ENCODE data around the gene HM13. TPM values are rescaled to one million over a fixed set of nuclear protein-coding genes. Genes with fewer than 3 reads are reported as not detected.
"Not testable (repeated sequence)": the region's sequence is repeated elsewhere in the genome, so short reads cannot be mapped to it uniquely, and the experiment has no call there.

The HM13 gene
- total RNA-seq, 4 donors from 2014 or later = 38.4 to 86.0 (median 63.4) TPM

DNA sequence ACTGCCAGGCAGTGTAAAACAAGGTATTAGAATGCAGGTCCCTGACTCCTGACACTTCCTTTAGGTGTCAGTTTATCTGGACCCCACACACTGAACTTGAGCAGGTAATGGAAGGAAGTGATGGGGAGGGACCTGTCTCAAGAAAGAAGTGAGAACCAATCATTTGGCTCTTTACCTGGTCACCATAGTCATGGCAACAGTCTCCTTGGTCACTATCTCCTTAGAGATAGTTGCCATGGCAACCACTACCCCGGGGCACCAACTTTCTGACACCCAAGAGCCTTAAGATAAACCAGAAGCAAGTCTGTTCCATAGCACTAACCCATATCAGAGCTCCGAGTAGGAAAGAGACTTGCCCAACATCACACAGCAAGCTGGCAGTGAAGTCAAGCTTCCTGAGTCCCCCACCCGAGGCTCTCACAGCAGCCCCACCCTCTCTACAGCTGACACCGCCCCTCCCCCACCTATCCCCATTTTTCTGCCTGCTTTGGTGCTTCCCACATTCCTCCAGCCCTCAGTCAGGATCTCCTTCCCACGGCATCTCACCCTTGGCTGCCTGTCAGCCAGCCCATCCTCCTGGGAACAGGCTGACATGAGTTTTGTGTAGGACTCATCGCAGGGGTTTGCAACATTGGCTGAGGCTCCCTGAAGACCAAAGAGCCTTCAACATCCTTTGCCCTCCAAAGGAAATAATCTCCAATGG lies 16.3 kb upstream of the HM13 start:
- 38% methylated on average over 6 of the region's 6 CpGs; no CpG with 5 or more reads in 1 of the 2 donors for WGBS, 2 donors (ENCODE audit: low coverage in 1 of 2)
- DNase-seq = no peak
- intact Hi-C loops (cut with DNase I; ENCODE audit: low total_unique reads) = no loop called here
- Histone ChIP-seq H3K27ac (peak overlapping the region in 2 of 4 donors; percentile 49 to 66), H3K27me3 (no peaks in the 10 kb centered on the region), H3K9me3 (no peaks in the 10 kb centered on the region), H3K4me1 (peaks cover 0 to 8% (median under 1%) of the 10 kb centered on the region in 4 donors), H3K4me3 (no peak overlapping the region), H3K36me3 (no peaks in the 10 kb centered on the region)
- in situ Hi-C loops (cut with MboI; ENCODE audit: low pct_ligation_motif_present in 1 of 4, low pct_unique_long_range_greater_than_20kb in 1 of 4, low sequenced_read_pairs in 3 of 4) = no loop called here
- TF ChIP-seq POLR2A (IDR thresholded peaks at IDR 0.05) = no peak
- no peak for TF ChIP-seq EP300 (IDR thresholded peaks at IDR 0.05; ENCODE audit: low read depth)
- TF ChIP-seq, protein P1, sequence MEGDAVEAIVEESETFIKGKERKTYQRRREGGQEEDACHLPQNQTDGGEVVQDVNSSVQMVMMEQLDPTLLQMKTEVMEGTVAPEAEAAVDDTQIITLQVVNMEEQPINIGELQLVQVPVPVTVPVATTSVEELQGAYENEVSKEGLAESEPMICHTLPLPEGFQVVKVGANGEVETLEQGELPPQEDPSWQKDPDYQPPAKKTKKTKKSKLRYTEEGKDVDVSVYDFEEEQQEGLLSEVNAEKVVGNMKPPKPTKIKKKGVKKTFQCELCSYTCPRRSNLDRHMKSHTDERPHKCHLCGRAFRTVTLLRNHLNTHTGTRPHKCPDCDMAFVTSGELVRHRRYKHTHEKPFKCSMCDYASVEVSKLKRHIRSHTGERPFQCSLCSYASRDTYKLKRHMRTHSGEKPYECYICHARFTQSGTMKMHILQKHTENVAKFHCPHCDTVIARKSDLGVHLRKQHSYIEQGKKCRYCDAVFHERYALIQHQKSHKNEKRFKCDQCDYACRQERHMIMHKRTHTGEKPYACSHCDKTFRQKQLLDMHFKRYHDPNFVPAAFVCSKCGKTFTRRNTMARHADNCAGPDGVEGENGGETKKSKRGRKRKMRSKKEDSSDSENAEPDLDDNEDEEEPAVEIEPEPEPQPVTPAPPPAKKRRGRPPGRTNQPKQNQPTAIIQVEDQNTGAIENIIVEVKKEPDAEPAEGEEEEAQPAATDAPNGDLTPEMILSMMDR (IDR thresholded peaks at IDR 0.05) = no peak
- TF ChIP-seq POLR2AphosphoS5 (IDR thresholded peaks at IDR 0.05) = no peak

DNA sequence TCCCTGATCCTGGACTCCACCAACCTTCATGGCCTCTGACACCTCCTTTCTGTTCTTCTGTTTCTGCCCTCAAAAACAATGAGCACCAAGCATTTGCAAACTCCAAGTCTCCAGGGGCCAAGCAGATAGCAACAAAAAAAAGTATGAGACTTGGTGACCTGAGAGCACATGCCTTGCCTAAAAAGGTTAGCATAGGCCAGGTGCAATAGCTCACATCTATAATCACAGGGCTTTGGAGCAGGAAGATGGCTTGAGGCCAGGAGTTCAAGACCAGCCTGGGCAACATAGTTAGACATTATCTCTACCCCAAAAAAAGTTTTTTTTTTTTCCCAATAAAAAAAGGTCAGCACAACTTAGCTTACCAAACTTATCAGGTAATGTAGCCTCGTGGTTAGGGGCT lies 13.7 kb upstream of the HM13 start:
- 35% methylated on average over 1 of the region's 1 CpG; no CpG with 5 or more reads in 1 of the 2 donors for WGBS, 2 donors (ENCODE audit: low coverage in 1 of 2)

DNA sequence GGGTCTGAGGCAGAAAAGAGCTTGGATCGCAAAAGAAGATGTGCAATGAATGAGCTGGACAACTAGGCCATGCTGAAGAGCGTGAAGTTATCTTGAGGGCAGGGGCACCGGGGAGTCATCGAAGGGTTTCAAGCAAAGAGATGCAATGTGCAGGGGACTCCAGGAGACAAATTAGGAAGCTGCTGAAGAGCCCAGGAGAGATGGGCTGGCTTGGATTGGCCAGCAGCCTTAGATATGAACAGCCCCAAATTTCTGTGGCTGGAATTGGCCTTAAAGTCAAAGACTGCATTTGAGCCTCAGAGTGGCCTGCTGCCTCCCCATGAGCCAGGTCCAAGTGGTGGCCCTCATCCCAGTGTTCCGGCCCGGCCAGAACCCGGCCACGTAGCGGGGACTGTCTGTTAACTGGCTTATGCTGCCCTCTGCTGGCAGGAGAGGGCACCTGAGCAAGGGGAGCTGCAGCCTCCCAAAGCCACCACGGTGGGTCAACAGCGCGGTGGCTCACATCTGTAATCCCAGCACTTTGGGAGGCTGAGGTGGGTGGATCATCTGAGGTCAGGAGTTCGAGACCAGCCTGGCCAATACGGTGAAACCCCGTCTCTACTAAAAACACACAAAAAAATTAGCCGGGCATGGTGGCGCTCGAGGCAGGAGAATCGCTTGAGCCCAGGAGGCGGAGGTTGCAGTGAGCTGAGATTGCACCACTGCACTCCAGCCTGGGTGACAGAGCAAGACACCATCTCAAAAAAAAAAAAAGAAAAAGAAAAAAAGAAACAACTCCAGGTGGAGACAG lies 11.2 kb upstream of the HM13 start:
- DNase-seq = peak; percentile 80
- TF ChIP-seq, protein P1 (IDR thresholded peaks at IDR 0.05) = peak; percentile 91 to 95 (median 92)
- in situ Hi-C loops (cut with MboI; ENCODE audit: low pct_ligation_motif_present in 1 of 4, low pct_unique_long_range_greater_than_20kb in 1 of 4, low sequenced_read_pairs in 3 of 4) (loop anchor here in 1 of 4 donors (5.0 kb wide), 1 partner anchor 46 kb away; no protein-coding TSS in a partner anchor), intact Hi-C loops (cut with DNase I; ENCODE audit: low total_unique reads) (loop anchor here (2.0 kb wide), 1 partner anchor 42 kb away; no protein-coding TSS in a partner anchor)
- H3K4me3 ChIP-seq, H3K9me3 ChIP-seq, H3K4me1 ChIP-seq, H3K36me3 ChIP-seq, H3K27ac ChIP-seq, H3K27me3 ChIP-seq: not testable (repeated sequence)
- WGBS, 2 donors (ENCODE audit: low coverage in 1 of 2) = 33 to 81% methylated on average over 3 to 20 of the region's 20 CpGs

More for the DNA sequence above, 13.7 kb upstream of the HM13 start:
- no peak for DNase-seq
- Histone ChIP-seq H3K9me3 (no peaks in the 10 kb centered on the region), H3K4me1 (peaks cover 0 to 8% (median 3%) of the 10 kb centered on the region in 4 donors), H3K27me3 (no peaks in the 10 kb centered on the region), H3K36me3 (no peaks in the 10 kb centered on the region), H3K4me3 (no peak overlapping the region), H3K27ac (no peak overlapping the region)
- TF ChIP-seq POLR2AphosphoS5 (IDR thresholded peaks at IDR 0.05) (no peak), EP300 (IDR thresholded peaks at IDR 0.05; ENCODE audit: low read depth) (no peak), POLR2A (IDR thresholded peaks at IDR 0.05) (no peak)
- TF ChIP-seq, protein P1 (IDR thresholded peaks at IDR 0.05) = no peak
- intact Hi-C loops (cut with DNase I; ENCODE audit: low total_unique reads) (no loop called here), in situ Hi-C loops (cut with MboI; ENCODE audit: low pct_ligation_motif_present in 1 of 4, low pct_unique_long_range_greater_than_20kb in 1 of 4, low sequenced_read_pairs in 3 of 4) (loop anchor here in 1 of 4 donors (5.0 kb wide), 1 partner anchor 43 kb away; no protein-coding TSS in a partner anchor)

DNA sequence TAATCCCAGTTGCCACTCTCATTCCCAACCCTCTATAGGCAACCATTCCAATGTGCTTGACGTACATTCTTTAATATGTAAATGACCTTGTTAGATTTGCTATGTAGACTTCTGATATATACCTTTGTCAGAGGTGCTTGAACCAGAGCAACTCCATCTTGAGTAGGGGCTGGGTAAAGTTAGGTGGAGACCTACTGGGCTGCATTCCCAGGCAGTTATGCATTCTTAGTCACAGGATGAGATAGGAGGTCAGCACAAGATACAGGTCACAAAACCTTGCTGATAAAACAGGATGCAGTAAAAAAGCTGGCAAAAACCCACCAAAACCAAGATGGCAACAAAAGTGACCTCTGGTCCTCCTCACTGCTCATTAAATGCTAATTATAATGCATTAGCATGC lies 8.3 kb upstream of the HM13 start:
- no peak for TF ChIP-seq POLR2AphosphoS5 (IDR thresholded peaks at IDR 0.05)
- TF ChIP-seq, protein P1 (IDR thresholded peaks at IDR 0.05) = no peak
- no peak for TF ChIP-seq EP300 (IDR thresholded peaks at IDR 0.05; ENCODE audit: low read depth)
- no peak for TF ChIP-seq POLR2A (IDR thresholded peaks at IDR 0.05)
- no peak for DNase-seq
- Histone ChIP-seq H3K4me1 (peaks cover 0 to 6% (median 0%) of the 10 kb centered on the region in 4 donors), H3K36me3 (no peaks in the 10 kb centered on the region), H3K27ac (no peak overlapping the region), H3K9me3 (no peaks in the 10 kb centered on the region), H3K27me3 (no peaks in the 10 kb centered on the region), H3K4me3 (no peak overlapping the region)
- in situ Hi-C loops (cut with MboI; ENCODE audit: low pct_ligation_motif_present in 1 of 4, low pct_unique_long_range_greater_than_20kb in 1 of 4, low sequenced_read_pairs in 3 of 4) = no loop called here
- intact Hi-C loops (cut with DNase I; ENCODE audit: low total_unique reads) = no loop called here
- WGBS, 2 donors (ENCODE audit: low coverage in 1 of 2) = 85% methylated on average over 1 of the region's 1 CpG

Data from transverse colon (tissue), 4 donors.